WTC11 (cell line): ENCODE measurements around the gene CELF2. TPM values are rescaled to one million over a fixed set of nuclear protein-coding genes. Genes with fewer than 3 reads are reported as not detected.

Experiments used
- ATAC-seq: fragments of 200-7000 bp; cut with Tn5 transposase; 2 replicates; pipeline ENCODE4 v1.10.0; 2021; ENCODE audit warnings: mild to moderate bottlenecking, moderate library complexity
- CTCF ChIA-PET: fragments of 300-600 bp; sonication (Branson Sonifier 250); formaldehyde crosslinking; loops from one replicate; lab custom pipeline; 2021; ENCODE audit warnings: antibody characterized with exemption; lab: Charles Lee
- POLR2A ChIA-PET: fragments of 350-600 bp; sonication (Branson Sonifier 250); formaldehyde crosslinking; loops from one replicate; lab custom pipeline; 2021; ENCODE audit warnings: antibody characterized with exemption; lab: Charles Lee
- DNase-seq: peaks from one replicate; pipeline ENCODE4 v3.0.0; 2021; ENCODE audit warnings: low spot score
- H3K27ac Mint-ChIP-seq: 2 replicates; pipeline ENCODE4 v1.8.0; 2021; ENCODE audit warnings: mixed read lengths
- H3K27me3 Mint-ChIP-seq: 2 replicates; pipeline ENCODE4 v1.8.0; 2021; ENCODE audit warnings: low read depth, mild to moderate bottlenecking, moderate library complexity, mixed read lengths
- H3K36me3 Mint-ChIP-seq: 2 replicates; pipeline ENCODE4 v1.8.0; 2021; ENCODE audit warnings: mixed read lengths
- H3K4me1 Mint-ChIP-seq: 2 replicates; pipeline ENCODE4 v1.8.0; 2022; ENCODE audit warnings: mixed read lengths
- H3K4me3 Mint-ChIP-seq: 2 replicates; pipeline ENCODE4 v1.8.0; 2021; ENCODE audit warnings: mild to moderate bottlenecking, moderate library complexity, mixed read lengths
- H3K9me3 Mint-ChIP-seq: 2 replicates; pipeline ENCODE4 v1.8.0; 2021; ENCODE audit warnings: mixed read lengths
- ARID4B ChIP-seq: sonication (generic); formaldehyde crosslinking; IDR thresholded peaks from 2 replicates; pipeline ENCODE4 v1.8.0; 2023; ENCODE audit warnings: missing genetic modification reagents, mild to moderate bottlenecking, borderline replicate concordance
- CDX4 ChIP-seq: fragments of 250-450 bp; sonication (Bioruptor Pico); IDR thresholded peaks from 2 replicates; pipeline ENCODE4 v1.9.0; 2021; ENCODE audit warnings: moderate library complexity, mild to moderate bottlenecking, inconsistent platforms, borderline replicate concordance
- CTCF ChIP-seq: fragments of 200-600 bp; IDR thresholded peaks from 2 replicates; pipeline ENCODE4 v1.8.0; 2022; ENCODE audit warnings: antibody characterized with exemption
- E2F5 ChIP-seq: sonication (generic); formaldehyde crosslinking; IDR thresholded peaks from 2 replicates; pipeline ENCODE4 v1.8.1; 2022; ENCODE audit warnings: mild to moderate bottlenecking, moderate library complexity, missing genetic modification reagents
- FOXP1 ChIP-seq: sonication (generic); formaldehyde crosslinking; IDR thresholded peaks from 2 replicates; pipeline ENCODE4 v1.8.0; 2022; ENCODE audit warnings: missing genetic modification reagents, mild to moderate bottlenecking, moderate library complexity, borderline replicate concordance
- GTF2I ChIP-seq: fragments of 250-450 bp; sonication (Bioruptor Pico); conservative IDR thresholded peaks from 2 replicates; pipeline ENCODE4 v1.4.0; 2021; ENCODE audit warnings: mild to moderate bottlenecking
- HMGA2 ChIP-seq: fragments of 250-450 bp; sonication (Bioruptor Pico); IDR thresholded peaks from 2 replicates; pipeline ENCODE4 v1.4.0; 2021; ENCODE audit warnings: mild to moderate bottlenecking, moderate library complexity
- HMGXB4 ChIP-seq: sonication (generic); formaldehyde crosslinking; IDR thresholded peaks from 2 replicates; pipeline ENCODE4 v1.8.1; 2023; ENCODE audit warnings: mild to moderate bottlenecking, moderate library complexity, missing genetic modification reagents
- MAX ChIP-seq: sonication (generic); formaldehyde crosslinking; IDR thresholded peaks from 2 replicates; pipeline ENCODE4 v1.8.0; 2022; ENCODE audit warnings: mild to moderate bottlenecking, missing genetic modification reagents
- NFE2L1 ChIP-seq: sonication (generic); formaldehyde crosslinking; IDR thresholded peaks from 2 replicates; pipeline ENCODE4 v1.8.1; 2023; ENCODE audit warnings: missing genetic modification reagents
- NR3C1 ChIP-seq: sonication (generic); formaldehyde crosslinking; conservative IDR thresholded peaks from 2 replicates; pipeline ENCODE4 v1.8.1; 2023; ENCODE audit warnings: low read depth, mild to moderate bottlenecking, missing genetic modification reagents
- PRDM15 ChIP-seq: sonication (generic); formaldehyde crosslinking; IDR thresholded peaks from 2 replicates; pipeline ENCODE4 v1.8.0; 2022; ENCODE audit warnings: missing genetic modification reagents
- PREB ChIP-seq: sonication (generic); formaldehyde crosslinking; IDR thresholded peaks from 2 replicates; pipeline ENCODE4 v1.8.1; 2022; ENCODE audit warnings: mild to moderate bottlenecking, missing genetic modification reagents, moderate library complexity, borderline replicate concordance
- RELA ChIP-seq: sonication (generic); formaldehyde crosslinking; IDR thresholded peaks from 2 replicates; pipeline ENCODE4 v1.8.1; 2022; ENCODE audit warnings: missing genetic modification reagents, mild to moderate bottlenecking, borderline replicate concordance
- RORB ChIP-seq: fragments of 250-450 bp; sonication (Bioruptor Pico); IDR thresholded peaks from 2 replicates; pipeline ENCODE4 v1.9.0; 2021; ENCODE audit warnings: mild to moderate bottlenecking
- TCF7 ChIP-seq: sonication (generic); formaldehyde crosslinking; IDR thresholded peaks from 2 replicates; pipeline ENCODE4 v1.8.0; 2022; ENCODE audit warnings: mild to moderate bottlenecking, low read depth, missing genetic modification reagents, moderate library complexity
- USF1 ChIP-seq: sonication (generic); formaldehyde crosslinking; IDR thresholded peaks from 2 replicates; pipeline ENCODE4 v1.8.0; 2022; ENCODE audit warnings: mild to moderate bottlenecking, missing genetic modification reagents
- ZNF512 ChIP-seq: sonication (generic); formaldehyde crosslinking; IDR thresholded peaks from 2 replicates; pipeline ENCODE4 v1.8.1; 2022; ENCODE audit warnings: missing genetic modification reagents, borderline replicate concordance
- ZNF671 ChIP-seq: fragments of 250-450 bp; sonication (Bioruptor Pico); IDR thresholded peaks from 2 replicates; pipeline ENCODE4 v1.8.0; 2021; ENCODE audit warnings: mild to moderate bottlenecking
- total RNA-seq: library from RNA; stranded (reverse); gene quantifications from 3 replicates; pipeline ENCODE4 v1.2.3, GENCODE V29; 2021

CELF2 gene
- total RNA-seq, 1 experiment from 2014 or later = 24.6 TPM

- TF ChIP-seq CTCF (no peak), HMGXB4 (CRISPR knock-in tag) (no peak), RORB (CRISPR knock-in tag) (no peak), NR3C1 (CRISPR knock-in tag) (no peak), MAX (CRISPR knock-in tag) (no peak), TCF7 (no peak), PRDM15 (no peak), HMGA2 (no peak), GTF2I (no peak), FOXP1 (CRISPR knock-in tag) (no peak)
Measured at GRCh38 chr10:11109590-11109989, 91.9 kb downstream of the CELF2 start (continued).

GRCh38 chr10:11110539-11110938 is 92.9 kb downstream of the CELF2 start:
- Mint-ChIP-seq H3K27me3 (no peaks in the 10 kb centered on the region), H3K4me1 (peaks cover 34% of the 10 kb centered on the region), H3K27ac (no peak overlapping the region), H3K4me3 (no peak overlapping the region), H3K9me3 (peaks cover 22% of the 10 kb centered on the region), H3K36me3 (peaks cover 20% of the 10 kb centered on the region)
- DNase-seq = no peak
- POLR2A ChIA-PET = no interaction called here
- no peak for ATAC-seq
- CTCF ChIA-PET = interaction anchor here (1.5 kb wide), 1 partner anchor 160 kb away, joined by 4 read pairs; no protein-coding TSS in a partner anchor
- TF ChIP-seq HMGA2 = no peak
- TF ChIP-seq RELA (CRISPR knock-in tag) = no peak
- no peak for TF ChIP-seq ARID4B (CRISPR knock-in tag)
- TF ChIP-seq PREB (CRISPR knock-in tag) = no peak
- TF ChIP-seq ZNF512 (CRISPR knock-in tag) = no peak
- no peak for TF ChIP-seq ZNF671 (CRISPR knock-in tag)
- TF ChIP-seq NFE2L1 (CRISPR knock-in tag) = no peak
- TF ChIP-seq USF1 = no peak
- no peak for TF ChIP-seq CDX4 (CRISPR knock-in tag)
- no peak for TF ChIP-seq E2F5 (CRISPR knock-in tag)
